Rectal smooth muscle tissue (tissue), 1 donor: ENCODE results near the gene KRTAP4-16.
"Not testable (repeated sequence)": the region's sequence is repeated elsewhere in the genome, so short reads cannot be mapped to it uniquely, and the experiment has no call there.

Experiments
- H3K27ac ChIP-seq: one replicate; pipeline ENCODE4 v1.7.0; 2013; ENCODE audit warnings: low read depth, low read length, inconsistent platforms
- H3K27me3 ChIP-seq: one replicate; pipeline ENCODE4 v1.7.0; 2013; ENCODE audit warnings: low read length; ENCODE audit not compliant: control insufficient read depth, insufficient read depth
- H3K36me3 ChIP-seq: one replicate; pipeline ENCODE4 v1.7.0; 2013; ENCODE audit warnings: low read length; ENCODE audit not compliant: control insufficient read depth, insufficient read depth
- H3K4me1 ChIP-seq: one replicate; pipeline ENCODE4 v1.7.0; 2013; ENCODE audit warnings: low read length; ENCODE audit not compliant: control insufficient read depth, insufficient read depth
- H3K4me3 ChIP-seq: one replicate; pipeline ENCODE4 v1.7.0; 2013; ENCODE audit warnings: low read length
- H3K9ac ChIP-seq: one replicate; pipeline ENCODE4 v1.7.0; 2013; ENCODE audit warnings: low read length

Gene KRTAP4-16

GRCh38 chr17:41084100-41084856 is 17.7 kb downstream of the KRTAP4-16 start, which contains the start of gene KRTAP4-7:
KRTAP4-7 (plus strand) TSS chr17:41084150; CDS start chr17:41084207, 57 bp downstream.
- not testable (repeated sequence) for H3K27ac ChIP-seq, H3K27me3 ChIP-seq, H3K4me1 ChIP-seq, H3K36me3 ChIP-seq, H3K4me3 ChIP-seq, H3K9ac ChIP-seq

GRCh38 chr17:41083427-41083826 is 18.6 kb downstream of the KRTAP4-16 start:
- H3K4me3 ChIP-seq, H3K27me3 ChIP-seq, H3K9ac ChIP-seq, H3K27ac ChIP-seq, H3K4me1 ChIP-seq, H3K36me3 ChIP-seq: not testable (repeated sequence)

GRCh38 chr17:41082626-41083025 is 19.4 kb downstream of the KRTAP4-16 start:
- no peaks in the 10 kb centered on the region for H3K36me3 ChIP-seq
- H3K27ac ChIP-seq, result no peak overlapping the region
- H3K4me3 ChIP-seq, result no peak overlapping the region
- no peaks in the 10 kb centered on the region for H3K4me1 ChIP-seq
- H3K9ac ChIP-seq, result no peak overlapping the region
- no peaks in the 10 kb centered on the region for H3K27me3 ChIP-seq

- no peaks in the 10 kb centered on the region for H3K27me3 ChIP-seq
These were observed 25.2 kb downstream of the KRTAP4-16 start for GRCh38 chr17:41076788-41077187.

GRCh38 chr17:41073676-41074075 is 28.3 kb downstream of the KRTAP4-16 start:
- no peak overlapping the region for H3K4me3 ChIP-seq
- no peak overlapping the region for H3K9ac ChIP-seq

More at GRCh38 chr17:41076788-41077187, 25.2 kb downstream of the KRTAP4-16 start:
- Histone ChIP-seq H3K4me1 (no peaks in the 10 kb centered on the region), H3K9ac (no peak overlapping the region), H3K27ac (no peak overlapping the region), H3K4me3 (no peak overlapping the region), H3K36me3 (no peaks in the 10 kb centered on the region)

GRCh38 chr17:41071606-41072360 is 30.2 kb downstream of the KRTAP4-16 start:
- Histone ChIP-seq H3K27ac (no peak overlapping the region), H3K9ac (no peak overlapping the region), H3K27me3 (no peaks in the 10 kb centered on the region), H3K4me1 (no peaks in the 10 kb centered on the region), H3K4me3 (no peak overlapping the region), H3K36me3 (no peaks in the 10 kb centered on the region)

More at GRCh38 chr17:41073676-41074075, 28.3 kb downstream of the KRTAP4-16 start:
- no peaks in the 10 kb centered on the region for H3K36me3 ChIP-seq
- H3K4me1 ChIP-seq, result no peaks in the 10 kb centered on the region
- no peak overlapping the region for H3K27ac ChIP-seq
- H3K27me3 ChIP-seq, result no peaks in the 10 kb centered on the region

- Histone ChIP-seq H3K4me3 (no peak overlapping the region), H3K27ac (no peak overlapping the region), H3K9ac (no peak overlapping the region), H3K36me3 (no peaks in the 10 kb centered on the region), H3K27me3 (no peaks in the 10 kb centered on the region), H3K4me1 (no peaks in the 10 kb centered on the region)
These were observed 33.0 kb downstream of the KRTAP4-16 start for GRCh38 chr17:41069031-41069430.

- H3K4me1 ChIP-seq, result no peaks in the 10 kb centered on the region
- H3K4me3 ChIP-seq, result no peak overlapping the region
- H3K9ac ChIP-seq, result no peak overlapping the region
- no peaks in the 10 kb centered on the region for H3K27me3 ChIP-seq
- H3K36me3 ChIP-seq, result no peaks in the 10 kb centered on the region
- no peak overlapping the region for H3K27ac ChIP-seq
These were observed 34.7 kb downstream of the KRTAP4-16 start for GRCh38 chr17:41067281-41067680.

- Histone ChIP-seq H3K27ac (no peak within 1 kb of the TSS), H3K4me1 (no peaks in the 10 kb centered on the region), H3K4me3 (no peak within 1 kb of the TSS), H3K9ac (no peak within 1 kb of the TSS), H3K36me3 (no peaks in the 10 kb centered on the region), H3K27me3 (no peaks in the 10 kb centered on the region)
These were observed 36.0 kb downstream of the KRTAP4-16 start, which contains the start of gene KRTAP2-4 for GRCh38 chr17:41065829-41066624. KRTAP2-4 (minus strand) TSS chr17:41065879; CDS start chr17:41065845, 34 bp downstream.

- not testable (repeated sequence) for H3K27ac ChIP-seq, H3K4me3 ChIP-seq, H3K9ac ChIP-seq, H3K27me3 ChIP-seq, H3K36me3 ChIP-seq, H3K4me1 ChIP-seq
These were observed 36.9 kb downstream of the KRTAP4-16 start for GRCh38 chr17:41065016-41065689.

GRCh38 chr17:41064301-41064700 is 37.7 kb downstream of the KRTAP4-16 start:
- Histone ChIP-seq H3K4me3 (no peak overlapping the region), H3K27ac (no peak overlapping the region), H3K36me3 (no peaks in the 10 kb centered on the region), H3K4me1 (no peaks in the 10 kb centered on the region), H3K9ac (no peak overlapping the region), H3K27me3 (peaks cover 2% of the 10 kb centered on the region)

GRCh38 chr17:41063449-41063848 is 38.6 kb downstream of the KRTAP4-16 start:
- Histone ChIP-seq H3K27ac (no peak overlapping the region), H3K4me1 (no peaks in the 10 kb centered on the region), H3K36me3 (no peaks in the 10 kb centered on the region), H3K9ac (no peak overlapping the region), H3K27me3 (peaks cover 3% of the 10 kb centered on the region), H3K4me3 (no peak overlapping the region)
